BLaER1 (cell line): ENCODE results near the gene RAD18.

ENCODE experiments used
- H3K27ac ChIP-seq: shearing (Covaris generic); formaldehyde crosslinking; 2 replicates; pipeline ENCODE4 v1.8.1; 2022
- H3K27me3 ChIP-seq: shearing (Covaris generic); formaldehyde crosslinking; 2 replicates; pipeline ENCODE4 v1.8.1; 2022
- H3K36me3 ChIP-seq: shearing (Covaris generic); formaldehyde crosslinking; 2 replicates; pipeline ENCODE4 v1.8.1; 2022
- H3K4me1 ChIP-seq: shearing (Covaris generic); formaldehyde crosslinking; 2 replicates; pipeline ENCODE4 v1.8.1; 2022
- H3K4me2 ChIP-seq: shearing (Covaris generic); formaldehyde crosslinking; 2 replicates; pipeline ENCODE4 v1.8.1; 2022
- H3K4me3 ChIP-seq: shearing (Covaris generic); formaldehyde crosslinking; 2 replicates; pipeline ENCODE4 v1.8.1; 2022
- H3K9ac ChIP-seq: shearing (Covaris generic); formaldehyde crosslinking; 2 replicates; pipeline ENCODE4 v1.8.1; 2022
- H3K9me3 ChIP-seq: shearing (Covaris generic); formaldehyde crosslinking; 2 replicates; pipeline ENCODE4 v1.8.1; 2022
- H4K20me1 ChIP-seq: shearing (Covaris generic); formaldehyde crosslinking; 2 replicates; pipeline ENCODE4 v1.8.1; 2022
- Cebpa-rat ChIP-seq: shearing (Covaris generic); IDR thresholded peaks from 2 replicates; pipeline ENCODE4 v1.8.1; 2022

RAD18 gene

DNA sequence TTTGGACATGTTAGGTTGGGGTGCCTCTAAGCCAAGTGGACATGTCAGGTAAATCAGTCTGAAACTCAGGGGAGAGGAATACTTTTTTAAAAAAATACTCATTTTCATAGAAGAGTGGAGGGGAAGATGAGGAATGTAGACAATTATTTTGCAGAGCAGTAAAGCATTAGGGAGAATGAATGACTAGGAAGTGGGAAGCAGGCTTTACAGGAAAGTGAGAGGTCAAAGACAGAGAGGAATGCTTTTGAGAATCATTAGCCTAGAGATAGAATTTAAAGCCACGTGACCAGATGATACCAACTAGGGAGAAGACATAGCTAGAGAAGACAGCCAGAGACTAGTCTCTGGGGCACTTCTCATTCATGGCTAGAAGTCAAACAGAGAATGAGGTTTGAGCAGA lies 91.0 kb downstream of the RAD18 start:
- peaks cover 2% of the 10 kb centered on the region; the same call in 1 of the 2 replicates for H3K9me3 ChIP-seq
- H3K36me3 ChIP-seq = peaks cover 16% of the 10 kb centered on the region
- no peak overlapping the region for H3K4me3 ChIP-seq
- peaks cover 21% of the 10 kb centered on the region for H3K4me1 ChIP-seq
- no peak for TF ChIP-seq Cebpa-rat
- H3K9ac ChIP-seq = no peak overlapping the region
- no peaks in the 10 kb centered on the region for H4K20me1 ChIP-seq
- no peak overlapping the region for H3K27ac ChIP-seq
- H3K27me3 ChIP-seq = no peaks in the 10 kb centered on the region
- H3K4me2 ChIP-seq = no peak overlapping the region

DNA sequence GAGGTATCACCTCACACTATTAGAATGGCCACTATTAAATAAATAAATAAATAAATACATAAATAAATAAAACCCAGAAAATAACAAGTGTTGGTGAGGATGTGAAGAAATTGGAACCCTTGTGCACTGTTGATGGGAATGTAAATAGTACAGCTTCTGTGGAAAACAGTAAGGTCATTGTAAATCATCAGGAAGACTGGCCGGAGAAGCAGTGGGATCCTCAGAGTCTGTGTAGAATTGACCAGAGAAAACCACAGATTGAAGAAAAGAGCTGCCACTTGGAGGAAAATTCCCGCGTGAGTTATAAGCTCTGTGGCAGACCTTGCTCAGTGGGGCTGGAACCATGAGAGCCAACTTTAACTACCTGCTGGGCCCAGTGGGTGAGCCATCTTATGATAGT lies 92.0 kb downstream of the RAD18 start:
- H3K36me3 ChIP-seq = peaks cover 6% of the 10 kb centered on the region; the same call in 1 of the 2 replicates
- H3K27me3 ChIP-seq = no peaks in the 10 kb centered on the region
- no peak overlapping the region for H3K4me2 ChIP-seq
- peaks cover 21% of the 10 kb centered on the region for H3K4me1 ChIP-seq
- no peak for TF ChIP-seq Cebpa-rat
- H3K4me3 ChIP-seq = no peak overlapping the region
- H3K9ac ChIP-seq = no peak overlapping the region
- no peak overlapping the region for H3K27ac ChIP-seq
- H3K9me3 ChIP-seq = no peaks in the 10 kb centered on the region; the same call in 1 of the 2 replicates
- no peaks in the 10 kb centered on the region for H4K20me1 ChIP-seq

- no peaks in the 10 kb centered on the region for H3K27me3 ChIP-seq
- H3K27ac ChIP-seq = no peak overlapping the region
- no peak overlapping the region for H3K4me2 ChIP-seq
- no peak overlapping the region for H3K4me3 ChIP-seq
- H4K20me1 ChIP-seq = no peaks in the 10 kb centered on the region
- no peak for TF ChIP-seq Cebpa-rat
- H3K4me1 ChIP-seq = peaks cover 30% of the 10 kb centered on the region
- no peaks in the 10 kb centered on the region for H3K36me3 ChIP-seq
- no peak overlapping the region for H3K9ac ChIP-seq
- H3K9me3 ChIP-seq = no peaks in the 10 kb centered on the region
Measured at GRCh38 chr3:8870134-8870533, 93.1 kb downstream of the RAD18 start.

GRCh38 chr3:8869613-8870012 lies 93.7 kb downstream of the RAD18 start:
- no peaks in the 10 kb centered on the region for H3K36me3 ChIP-seq
- no peak overlapping the region for H3K9ac ChIP-seq
- no peak overlapping the region for H3K4me3 ChIP-seq
- no peaks in the 10 kb centered on the region for H4K20me1 ChIP-seq
- TF ChIP-seq Cebpa-rat = no peak
- H3K4me1 ChIP-seq = peaks cover 35% of the 10 kb centered on the region
- H3K9me3 ChIP-seq = no peaks in the 10 kb centered on the region
- H3K4me2 ChIP-seq = 0 out of 2 replicates have a peak overlapping the region, but pooled peaks have one; percentile 9
- no peaks in the 10 kb centered on the region for H3K27me3 ChIP-seq
- H3K27ac ChIP-seq = no peak overlapping the region

GRCh38 chr3:8868996-8869395 lies 94.3 kb downstream of the RAD18 start:
- Histone ChIP-seq H3K4me3 (no peak overlapping the region), H4K20me1 (no peaks in the 10 kb centered on the region), H3K27ac (no peak overlapping the region; the same call in 1 of the 2 replicates), H3K9ac (no peak overlapping the region), H3K27me3 (no peaks in the 10 kb centered on the region), H3K4me2 (0 out of 2 replicates have a peak overlapping the region, but pooled peaks have one; percentile 9), H3K4me1 (peaks cover 37% of the 10 kb centered on the region), H3K36me3 (peaks cover 2% of the 10 kb centered on the region; the same call in 1 of the 2 replicates), H3K9me3 (no peaks in the 10 kb centered on the region)
- no peak for TF ChIP-seq Cebpa-rat

GRCh38 chr3:8867646-8868045 lies 95.6 kb downstream of the RAD18 start:
- Histone ChIP-seq H4K20me1 (no peaks in the 10 kb centered on the region), H3K9me3 (no peaks in the 10 kb centered on the region), H3K27me3 (no peaks in the 10 kb centered on the region), H3K4me2 (0 out of 2 replicates have a peak overlapping the region, but pooled peaks have one; percentile 25), H3K4me1 (peaks cover 37% of the 10 kb centered on the region), H3K4me3 (no peak overlapping the region), H3K36me3 (peaks cover 16% of the 10 kb centered on the region; the same call in 1 of the 2 replicates), H3K9ac (no peak overlapping the region), H3K27ac (no peak overlapping the region)
- no peak for TF ChIP-seq Cebpa-rat

- H3K9me3 ChIP-seq = no peaks in the 10 kb centered on the region
Measured at GRCh38 chr3:8865697-8866096, 97.6 kb downstream of the RAD18 start.

DNA sequence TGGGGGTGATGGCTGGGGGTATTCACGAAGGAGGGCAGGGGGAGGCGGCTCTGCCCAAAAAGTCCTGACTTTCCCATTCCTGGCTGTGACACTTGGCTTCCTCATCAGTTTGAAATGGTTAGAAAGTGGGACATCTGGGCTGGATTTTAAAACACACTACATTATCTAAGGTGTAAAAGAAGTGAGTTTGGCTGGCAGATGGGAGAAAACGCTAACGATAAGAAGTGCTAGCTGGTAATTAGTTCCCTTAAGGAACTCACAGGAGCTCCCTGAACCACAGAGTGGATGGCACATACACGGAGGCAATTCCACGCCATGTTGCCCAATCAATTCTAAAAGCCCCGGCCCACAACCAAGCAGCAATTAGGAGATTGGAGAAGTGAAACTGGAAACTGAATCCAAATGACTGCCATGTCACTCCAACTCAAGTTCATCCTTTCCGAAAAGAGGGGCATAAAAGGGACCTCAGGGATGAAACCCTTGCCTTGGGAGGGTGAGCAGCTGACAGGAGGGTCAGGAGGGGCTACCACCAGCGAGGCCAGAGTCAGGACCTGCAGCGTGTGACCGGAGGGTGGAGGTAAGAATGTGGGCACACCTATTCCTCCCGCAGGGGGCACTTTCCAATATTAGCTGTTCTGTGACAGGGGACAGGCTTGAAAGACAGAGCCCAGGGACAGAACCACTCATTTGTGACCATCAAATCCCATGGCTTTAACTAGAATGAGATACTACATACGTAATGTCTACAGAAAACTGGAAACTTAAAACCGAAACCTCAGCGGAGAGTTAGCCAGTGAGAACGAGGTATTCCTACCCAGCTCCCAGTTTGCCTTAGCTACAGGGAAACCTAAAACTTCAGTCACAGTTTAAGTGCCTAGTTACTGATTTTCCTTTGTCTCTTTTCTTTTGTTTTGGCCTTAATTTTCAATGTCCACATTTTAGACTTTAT lies 98.6 kb downstream of the RAD18 start:
- H3K27me3 ChIP-seq = no peaks in the 10 kb centered on the region
- 0 out of 2 replicates have a peak, but pooled peaks have one; percentile 34 for TF ChIP-seq Cebpa-rat

More at GRCh38 chr3:8865697-8866096, 97.6 kb downstream of the RAD18 start:
- Histone ChIP-seq H3K9ac (no peak overlapping the region), H4K20me1 (no peaks in the 10 kb centered on the region), H3K27me3 (no peaks in the 10 kb centered on the region), H3K4me3 (no peak overlapping the region), H3K4me1 (peaks cover 37% of the 10 kb centered on the region), H3K4me2 (peak overlapping the region; percentile 56; the same call in 1 of the 2 replicates), H3K27ac (no peak overlapping the region), H3K36me3 (peaks cover 18% of the 10 kb centered on the region; the same call in 1 of the 2 replicates)
- no peak for TF ChIP-seq Cebpa-rat

DNA sequence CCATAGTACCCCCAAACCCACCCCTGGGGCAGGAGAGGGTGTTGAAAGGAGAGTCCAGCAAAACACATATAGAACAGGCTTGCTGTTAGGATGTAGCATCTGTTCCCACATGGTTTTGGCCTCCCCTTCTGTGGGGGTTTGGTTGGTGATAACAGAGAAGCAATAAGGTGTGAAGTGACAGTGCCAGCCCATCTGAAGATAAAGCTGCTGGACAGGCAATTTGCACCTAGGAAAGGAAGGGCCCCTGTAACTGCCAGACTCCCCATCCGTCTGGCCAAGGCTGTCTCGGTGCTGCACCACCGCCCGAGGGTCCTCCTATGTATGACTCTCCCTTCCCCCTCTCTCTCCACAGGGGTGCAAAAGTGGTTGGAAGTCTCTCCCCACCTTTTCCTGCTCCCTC lies 99.4 kb downstream of the RAD18 start:
- Histone ChIP-seq H3K36me3 (peaks cover 31% of the 10 kb centered on the region; the same call in 1 of the 2 replicates), H3K4me1 (peaks cover 31% of the 10 kb centered on the region), H3K4me3 (no peak overlapping the region), H3K27me3 (no peaks in the 10 kb centered on the region), H4K20me1 (no peaks in the 10 kb centered on the region), H3K27ac (no peak overlapping the region), H3K9me3 (no peaks in the 10 kb centered on the region), H3K9ac (no peak overlapping the region), H3K4me2 (no peak overlapping the region)
- TF ChIP-seq Cebpa-rat = no peak

More for the DNA sequence above, 98.6 kb downstream of the RAD18 start:
- Histone ChIP-seq H3K9me3 (no peaks in the 10 kb centered on the region), H3K9ac (no peak overlapping the region), H4K20me1 (no peaks in the 10 kb centered on the region), H3K4me3 (no peak overlapping the region), H3K4me1 (peaks cover 37% of the 10 kb centered on the region), H3K4me2 (peak overlapping the region; percentile 56), H3K27ac (no peak overlapping the region), H3K36me3 (peaks cover 23% of the 10 kb centered on the region; the same call in 1 of the 2 replicates)
